NCI-H2196 treated with DMSO at 0.1 percent for 48 hours (cell line): ENCODE data around the gene NR2F1.

ENCODE experiments used
- DNase-seq: peaks from one replicate; lab custom pipeline; 2025; ENCODE audit not compliant: unreplicated experiment; lab: John Stamatoyannopoulos, UW

NR2F1 gene

DNA sequence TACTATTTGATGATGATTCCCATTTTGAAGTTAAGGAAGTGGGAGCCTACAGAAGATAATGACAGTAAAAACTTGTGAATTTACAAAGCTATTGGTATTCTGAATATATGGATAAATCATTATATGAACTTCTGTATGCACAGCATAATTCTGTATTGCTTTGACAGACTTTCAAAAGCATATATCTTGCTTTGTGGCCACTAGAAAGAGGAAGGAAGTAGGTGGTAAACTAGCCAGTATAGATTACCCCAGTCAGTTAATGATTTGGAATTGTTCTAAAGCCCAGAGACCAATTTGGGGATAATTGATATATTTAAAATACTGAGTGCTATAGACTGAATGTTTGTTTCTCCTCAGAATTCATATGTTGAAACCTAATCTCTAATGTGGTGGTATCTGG is 53.0 kb downstream of the NR2F1 start:
- DNase-seq = no peak

- DNase-seq = no peak
These were observed 53.8 kb downstream of the NR2F1 start for GRCh38 chr5:93636837-93637236.

DNA sequence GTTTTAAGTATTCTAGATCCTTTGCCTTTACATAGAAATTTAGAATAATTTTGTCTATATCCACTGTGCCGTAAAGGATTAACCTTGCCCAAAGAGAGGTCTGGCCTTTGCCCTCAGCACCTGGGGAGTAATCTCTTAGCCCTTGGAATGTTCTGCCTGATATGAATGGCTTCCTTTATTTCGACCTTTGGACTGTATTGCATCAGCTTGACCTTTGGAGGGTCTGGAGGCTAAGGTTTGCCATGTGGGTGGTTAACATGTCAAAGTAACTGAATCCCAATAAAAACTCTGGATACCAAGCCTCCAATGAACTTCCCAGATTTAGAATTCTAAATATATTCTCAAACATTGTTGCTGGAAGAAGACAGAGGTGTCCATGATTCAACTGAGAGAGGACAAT is 54.7 kb downstream of the NR2F1 start:
- no peak for DNase-seq

DNA sequence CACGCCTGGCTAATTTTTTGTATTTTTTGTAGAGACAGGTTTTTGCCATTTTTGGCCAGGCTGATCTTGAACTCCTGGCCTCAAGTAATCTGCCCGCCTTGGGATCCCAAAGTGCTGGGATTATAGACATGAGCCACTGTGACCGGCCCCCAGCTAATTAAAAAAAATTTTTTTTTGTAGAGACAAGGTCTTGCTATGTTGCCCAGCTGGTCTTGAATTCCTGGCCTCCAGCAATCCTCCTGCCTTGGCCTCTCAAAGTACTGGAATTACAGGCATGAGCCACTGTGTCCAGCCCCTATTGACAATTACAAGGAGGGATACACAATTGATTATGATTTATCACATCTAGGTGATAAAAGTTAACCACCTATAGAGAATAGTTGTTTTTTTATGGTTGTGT is 59.5 kb downstream of the NR2F1 start:
- no peak for DNase-seq
